ENCODE results near the gene IFT122.
"Not testable (repeated sequence)": the region's sequence is repeated elsewhere in the genome, so short reads cannot be mapped to it uniquely, and the experiment has no call there.

Gene IFT122

DNA sequence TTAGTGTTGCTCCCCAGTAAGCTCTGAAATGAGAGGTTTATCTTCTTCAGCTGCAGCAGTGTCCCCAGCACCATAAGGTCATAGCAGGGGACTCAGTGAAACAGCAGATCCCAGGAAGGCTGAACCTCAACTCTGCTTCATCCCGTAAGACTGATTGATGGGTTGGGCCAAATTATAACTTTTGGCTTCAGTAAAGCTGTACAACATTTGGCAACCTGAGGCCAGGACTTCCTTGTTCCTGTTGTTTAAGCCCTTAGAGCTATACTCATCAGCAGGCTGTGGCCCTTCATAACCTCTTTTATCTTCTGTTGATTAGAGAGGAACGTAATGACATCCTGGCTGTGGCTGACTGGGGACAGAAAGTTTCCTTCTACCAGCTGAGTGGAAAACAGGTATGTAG, 29.0 kb downstream of the IFT122 start:
- H3K4me3 ChIP-seq (ENCODE audit: insufficient read depth, low read depth, low read length, poor library complexity, severe bottlenecking), result no peak overlapping the region
- H3K27ac ChIP-seq (ENCODE audit: insufficient read depth, low read length, poor library complexity, severe bottlenecking), result no peak overlapping the region
- H3K4me1 ChIP-seq (ENCODE audit: control insufficient read depth, insufficient read depth, low read length, poor library complexity, severe bottlenecking), result no peaks in the 10 kb centered on the region
- peaks cover 4% of the 10 kb centered on the region for H3K36me3 ChIP-seq (ENCODE audit: control insufficient read depth, insufficient read depth, low read length)
- no peak for DNase-seq
- no peaks in the 10 kb centered on the region for H3K27me3 ChIP-seq (replicated peaks; ENCODE audit: control insufficient read depth, insufficient read depth, low read length, poor library complexity, severe bottlenecking)
- H3K9me3 ChIP-seq (ENCODE audit: control insufficient read depth, low read length), result no peaks in the 10 kb centered on the region

DNA sequence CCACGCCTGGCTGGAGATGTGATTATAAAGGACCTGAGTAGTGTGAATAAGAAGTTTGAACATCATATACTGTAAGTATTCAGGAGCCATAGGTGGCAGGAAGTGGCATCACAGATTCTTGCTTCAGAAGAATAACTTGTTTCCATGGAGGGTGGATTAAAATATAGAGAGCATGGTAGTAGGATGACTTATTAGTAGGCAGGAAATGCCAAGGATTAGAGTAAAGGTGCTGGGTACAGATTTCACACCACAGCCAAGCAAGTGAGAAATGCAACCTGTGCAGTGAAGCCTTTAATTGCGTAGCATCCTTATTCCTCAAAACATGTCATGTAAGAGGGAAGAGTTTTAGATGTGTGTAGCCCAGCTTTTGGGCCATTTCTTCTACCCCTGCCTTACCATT, 30.8 kb downstream of the IFT122 start:
- Histone ChIP-seq H3K36me3 (ENCODE audit: control insufficient read depth, insufficient read depth, low read length) (peaks cover 4% of the 10 kb centered on the region), H3K27ac (ENCODE audit: insufficient read depth, low read length, poor library complexity, severe bottlenecking) (no peak overlapping the region), H3K4me1 (ENCODE audit: control insufficient read depth, insufficient read depth, low read length, poor library complexity, severe bottlenecking) (no peaks in the 10 kb centered on the region), H3K9me3 (ENCODE audit: control insufficient read depth, low read length) (no peaks in the 10 kb centered on the region), H3K4me3 (ENCODE audit: insufficient read depth, low read depth, low read length, poor library complexity, severe bottlenecking) (no peak overlapping the region), H3K27me3 (replicated peaks; ENCODE audit: control insufficient read depth, insufficient read depth, low read length, poor library complexity, severe bottlenecking) (no peaks in the 10 kb centered on the region)
- DNase-seq, result no peak

DNA sequence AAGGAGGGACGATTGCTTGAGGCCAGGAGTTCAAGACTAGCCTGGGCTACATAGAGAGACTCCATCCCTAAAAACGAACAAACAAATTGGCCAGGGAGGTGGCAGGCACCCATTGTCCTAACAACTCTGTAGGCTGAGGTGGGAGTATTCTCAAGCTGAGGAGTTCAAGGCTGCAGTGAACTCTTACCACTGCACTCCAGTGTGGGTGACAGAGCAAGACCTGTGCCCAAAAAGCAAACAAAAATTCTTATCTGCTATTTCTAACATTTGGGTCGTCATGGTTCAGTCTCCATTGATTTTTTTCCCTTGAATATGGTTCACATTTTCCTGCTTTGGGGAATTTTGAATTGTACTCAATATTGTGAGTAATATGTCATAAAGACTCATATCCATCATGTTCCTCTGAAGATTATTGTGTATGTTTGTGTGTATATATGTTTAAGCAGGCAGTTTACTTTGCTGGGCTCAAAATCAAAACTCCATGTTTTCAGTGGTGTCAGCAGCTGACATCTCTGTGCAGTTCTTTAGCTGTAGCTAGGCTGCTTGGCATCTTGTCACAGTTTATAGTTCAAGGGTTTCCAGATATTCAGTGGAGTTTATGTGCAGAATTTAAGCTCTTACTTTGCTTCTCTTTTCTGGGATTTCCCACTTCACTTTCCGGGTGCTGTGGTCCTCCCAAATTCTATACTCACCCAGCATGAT, 33.2 kb downstream of the IFT122 start:
- Histone ChIP-seq H3K4me1 (ENCODE audit: control insufficient read depth, insufficient read depth, low read length, poor library complexity, severe bottlenecking) (no peaks in the 10 kb centered on the region), H3K4me3 (ENCODE audit: insufficient read depth, low read depth, low read length, poor library complexity, severe bottlenecking) (no peak overlapping the region), H3K27ac (ENCODE audit: insufficient read depth, low read length, poor library complexity, severe bottlenecking) (no peak overlapping the region), H3K36me3 (ENCODE audit: control insufficient read depth, insufficient read depth, low read length) (peaks cover 4% of the 10 kb centered on the region), H3K27me3 (replicated peaks; ENCODE audit: control insufficient read depth, insufficient read depth, low read length, poor library complexity, severe bottlenecking) (no peaks in the 10 kb centered on the region), H3K9me3 (ENCODE audit: control insufficient read depth, low read length) (no peaks in the 10 kb centered on the region)
- DNase-seq, result no peak

DNA sequence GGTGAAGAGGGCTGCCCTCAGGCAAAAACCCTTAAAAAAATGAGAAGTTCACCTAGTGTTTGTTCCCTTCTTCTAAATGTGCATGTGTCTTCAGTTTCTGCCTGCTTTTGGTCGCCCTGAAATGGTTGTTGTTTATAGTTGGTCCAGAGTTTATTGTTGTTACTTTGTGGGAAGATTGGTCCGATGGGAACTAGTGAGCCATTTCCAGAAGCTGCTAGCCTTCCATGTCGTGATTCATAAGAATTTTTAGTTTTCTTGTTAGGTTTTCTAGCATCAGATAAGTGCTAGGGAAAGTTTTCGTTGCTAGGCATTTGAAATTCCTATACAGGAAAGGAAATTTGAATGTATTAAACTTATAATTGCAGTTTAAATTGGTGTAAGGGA, 33.7 kb downstream of the IFT122 start:
- no peaks in the 10 kb centered on the region for H3K9me3 ChIP-seq (ENCODE audit: control insufficient read depth, low read length)
- H3K36me3 ChIP-seq (ENCODE audit: control insufficient read depth, insufficient read depth, low read length), result peaks cover 8% of the 10 kb centered on the region
- H3K4me3 ChIP-seq (ENCODE audit: insufficient read depth, low read depth, low read length, poor library complexity, severe bottlenecking), result no peak overlapping the region
- H3K27me3 ChIP-seq (replicated peaks; ENCODE audit: control insufficient read depth, insufficient read depth, low read length, poor library complexity, severe bottlenecking), result no peaks in the 10 kb centered on the region
- H3K27ac ChIP-seq (ENCODE audit: insufficient read depth, low read length, poor library complexity, severe bottlenecking), result no peak overlapping the region
- H3K4me1 ChIP-seq (ENCODE audit: control insufficient read depth, insufficient read depth, low read length, poor library complexity, severe bottlenecking), result no peaks in the 10 kb centered on the region
- no peak for DNase-seq

DNA sequence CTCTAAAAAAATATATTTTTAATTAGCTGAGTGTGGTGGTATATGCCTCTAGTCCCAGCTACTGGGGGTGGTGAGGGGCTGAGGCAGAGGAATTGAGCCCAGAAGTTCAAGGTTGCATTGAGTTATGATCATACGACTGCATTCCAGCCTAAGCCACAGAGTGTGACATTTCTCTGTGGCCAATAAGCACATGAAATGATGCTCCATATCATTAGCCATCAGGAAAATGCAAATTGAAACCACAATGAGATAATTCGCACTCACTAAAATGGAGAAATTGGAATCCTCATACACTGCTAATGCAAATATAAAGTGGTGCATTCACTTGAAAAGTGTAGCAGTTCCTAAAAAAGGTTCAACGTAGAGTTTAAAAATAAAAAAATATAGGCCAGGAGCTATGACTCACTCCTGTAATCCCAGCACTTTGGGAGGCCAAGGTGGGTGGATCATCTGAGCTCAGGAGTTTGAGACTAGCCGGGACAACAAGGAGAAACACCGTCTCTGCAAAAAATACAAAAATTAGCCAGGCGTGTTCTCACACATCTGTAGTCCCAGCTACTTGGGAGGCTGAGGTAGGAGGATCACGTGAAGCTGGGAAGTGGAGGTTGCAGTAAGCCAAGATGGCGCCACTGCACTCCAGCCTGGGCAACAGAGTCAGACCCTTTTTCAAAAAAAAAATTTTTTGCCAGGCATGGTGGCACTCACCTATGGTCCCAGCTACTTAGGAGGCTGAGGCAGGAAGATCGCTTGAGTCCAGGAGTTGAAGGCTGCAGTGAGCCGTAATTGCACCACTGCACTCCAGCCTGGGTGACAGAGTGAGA, 35.2 kb downstream of the IFT122 start:
- Histone ChIP-seq H3K4me3 (ENCODE audit: insufficient read depth, low read depth, low read length, poor library complexity, severe bottlenecking) (no peak overlapping the region), H3K9me3 (ENCODE audit: control insufficient read depth, low read length) (no peaks in the 10 kb centered on the region), H3K27ac (ENCODE audit: insufficient read depth, low read length, poor library complexity, severe bottlenecking) (no peak overlapping the region), H3K27me3 (replicated peaks; ENCODE audit: control insufficient read depth, insufficient read depth, low read length, poor library complexity, severe bottlenecking) (no peaks in the 10 kb centered on the region), H3K4me1 (ENCODE audit: control insufficient read depth, insufficient read depth, low read length, poor library complexity, severe bottlenecking) (no peaks in the 10 kb centered on the region), H3K36me3 (ENCODE audit: control insufficient read depth, insufficient read depth, low read length) (peaks cover 11% of the 10 kb centered on the region)
- no peak for DNase-seq

DNA sequence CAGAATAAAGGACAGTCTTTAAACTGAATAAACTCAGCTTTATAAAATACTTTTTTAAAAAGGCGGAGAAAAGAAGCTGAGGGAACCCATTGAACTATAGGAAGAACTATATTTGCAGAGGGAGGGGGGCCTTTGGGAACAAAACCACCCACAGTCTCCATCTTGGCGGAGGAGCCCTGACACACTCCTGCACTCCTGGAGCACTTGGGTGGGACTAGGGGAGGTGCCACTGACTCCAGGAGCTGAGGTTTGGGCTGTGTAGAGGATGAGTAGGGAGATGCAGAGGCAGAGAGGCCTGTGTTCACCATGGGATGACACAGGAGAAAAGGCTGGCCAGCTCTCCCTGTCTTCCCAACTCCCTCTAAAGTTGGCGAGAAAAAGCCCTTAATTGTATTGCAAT, 35.8 kb downstream of the IFT122 start:
- Histone ChIP-seq H3K4me1 (ENCODE audit: control insufficient read depth, insufficient read depth, low read length, poor library complexity, severe bottlenecking) (no peaks in the 10 kb centered on the region), H3K9me3 (ENCODE audit: control insufficient read depth, low read length) (no peaks in the 10 kb centered on the region), H3K4me3 (ENCODE audit: insufficient read depth, low read depth, low read length, poor library complexity, severe bottlenecking) (no peak overlapping the region), H3K27ac (ENCODE audit: insufficient read depth, low read length, poor library complexity, severe bottlenecking) (no peak overlapping the region), H3K36me3 (ENCODE audit: control insufficient read depth, insufficient read depth, low read length) (peaks cover 17% of the 10 kb centered on the region), H3K27me3 (replicated peaks; ENCODE audit: control insufficient read depth, insufficient read depth, low read length, poor library complexity, severe bottlenecking) (no peaks in the 10 kb centered on the region)
- DNase-seq, result no peak

DNA sequence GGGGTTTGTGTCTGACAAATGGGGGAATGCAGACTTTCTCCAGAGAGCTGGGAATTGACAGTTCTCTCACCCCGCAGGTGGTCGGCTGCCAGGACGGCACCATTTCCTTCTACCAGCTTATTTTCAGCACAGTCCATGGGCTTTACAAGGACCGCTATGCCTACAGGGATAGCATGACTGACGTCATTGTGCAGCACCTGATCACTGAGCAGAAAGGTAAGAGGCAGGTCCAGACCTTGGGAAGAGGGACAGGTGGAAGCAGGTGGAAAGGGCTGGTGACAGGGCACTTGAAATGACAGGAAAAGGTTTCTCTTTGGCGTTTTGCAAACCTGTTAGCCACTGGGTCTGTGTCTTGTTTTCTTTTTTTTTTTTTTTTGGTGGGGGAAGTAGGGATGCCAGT, 36.6 kb downstream of the IFT122 start:
- H3K4me3 ChIP-seq (ENCODE audit: insufficient read depth, low read depth, low read length, poor library complexity, severe bottlenecking), result no peak overlapping the region
- DNase-seq, result no peak
- H3K27ac ChIP-seq (ENCODE audit: insufficient read depth, low read length, poor library complexity, severe bottlenecking), result no peak overlapping the region
- H3K9me3 ChIP-seq (ENCODE audit: control insufficient read depth, low read length), result no peaks in the 10 kb centered on the region
- no peaks in the 10 kb centered on the region for H3K27me3 ChIP-seq (replicated peaks; ENCODE audit: control insufficient read depth, insufficient read depth, low read length, poor library complexity, severe bottlenecking)
- peaks cover 18% of the 10 kb centered on the region for H3K36me3 ChIP-seq (ENCODE audit: control insufficient read depth, insufficient read depth, low read length)
- peaks cover 2% of the 10 kb centered on the region for H3K4me1 ChIP-seq (ENCODE audit: control insufficient read depth, insufficient read depth, low read length, poor library complexity, severe bottlenecking)

DNA sequence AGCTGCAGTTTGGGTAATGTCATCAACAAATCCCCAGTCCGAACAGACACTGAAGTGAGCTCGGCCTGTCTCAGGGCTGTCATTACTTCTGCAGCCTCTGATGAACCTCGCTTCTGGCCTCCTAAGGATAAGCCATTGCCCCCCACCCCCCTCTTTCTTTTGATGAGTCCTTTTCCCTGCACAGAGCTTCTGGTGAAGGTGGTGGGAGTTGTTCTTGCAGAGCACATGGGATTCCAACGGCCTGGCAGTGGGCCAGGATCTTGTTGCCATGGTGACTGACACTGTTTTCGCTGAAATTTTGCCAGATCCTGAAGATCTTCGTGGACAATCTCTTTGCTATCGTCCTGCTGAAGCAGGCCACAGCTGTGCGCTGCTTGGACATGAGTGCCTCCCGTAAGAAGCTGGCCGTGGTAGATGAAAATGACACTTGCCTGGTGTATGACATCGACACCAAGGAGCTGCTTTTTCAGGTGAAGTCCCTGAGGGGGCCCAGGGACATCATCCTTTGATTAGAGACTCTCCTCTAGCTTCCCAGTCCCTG, 41.3 kb downstream of the IFT122 start:
- not testable (repeated sequence) for H3K27me3 ChIP-seq (replicated peaks; ENCODE audit: control insufficient read depth, insufficient read depth, low read length, poor library complexity, severe bottlenecking); DNase-seq; H3K9me3 ChIP-seq (ENCODE audit: control insufficient read depth, low read length); H3K4me3 ChIP-seq (ENCODE audit: insufficient read depth, low read depth, low read length, poor library complexity, severe bottlenecking)
- peak overlapping the region; percentile 27 for H3K27ac ChIP-seq (ENCODE audit: insufficient read depth, low read length, poor library complexity, severe bottlenecking)
- H3K4me1 ChIP-seq (ENCODE audit: control insufficient read depth, insufficient read depth, low read length, poor library complexity, severe bottlenecking), result peaks cover 10% of the 10 kb centered on the region
- H3K36me3 ChIP-seq (ENCODE audit: control insufficient read depth, insufficient read depth, low read length), result peaks cover 18% of the 10 kb centered on the region

DNA sequence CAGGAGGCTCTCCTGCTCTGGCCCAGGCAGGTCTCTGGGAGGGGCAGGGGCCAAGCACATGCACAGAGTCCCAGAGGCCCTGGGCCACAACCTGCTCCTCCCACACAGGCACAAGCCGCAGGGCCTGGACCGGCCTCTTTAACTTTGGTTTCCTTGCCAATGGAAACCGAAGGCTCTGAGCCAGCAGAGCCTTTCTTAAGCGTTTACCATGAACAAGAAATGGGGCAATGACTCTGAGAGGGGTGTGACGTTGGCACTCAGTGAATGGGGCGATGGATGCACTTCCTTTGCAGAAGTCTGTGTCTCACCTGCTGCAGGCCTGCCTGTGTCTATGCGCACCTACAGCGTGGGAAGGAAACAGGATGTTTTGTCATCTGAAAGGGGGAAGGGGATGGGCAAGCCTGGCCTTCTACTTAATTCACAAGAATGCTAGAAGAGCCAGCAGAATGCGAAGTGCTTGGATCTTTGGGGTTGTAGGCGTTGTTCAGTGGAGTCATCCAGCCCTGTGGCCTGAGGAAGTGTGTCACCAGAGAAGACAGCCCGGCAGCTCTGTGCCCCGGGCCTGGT, 41.8 kb downstream of the IFT122 start:
- Histone ChIP-seq H3K4me3 (ENCODE audit: insufficient read depth, low read depth, low read length, poor library complexity, severe bottlenecking) (no peak overlapping the region), H3K36me3 (ENCODE audit: control insufficient read depth, insufficient read depth, low read length) (peaks cover 18% of the 10 kb centered on the region), H3K4me1 (ENCODE audit: control insufficient read depth, insufficient read depth, low read length, poor library complexity, severe bottlenecking) (peaks cover 10% of the 10 kb centered on the region), H3K27ac (ENCODE audit: insufficient read depth, low read length, poor library complexity, severe bottlenecking) (peak overlapping the region; percentile 27), H3K27me3 (replicated peaks; ENCODE audit: control insufficient read depth, insufficient read depth, low read length, poor library complexity, severe bottlenecking) (no peaks in the 10 kb centered on the region), H3K9me3 (ENCODE audit: control insufficient read depth, low read length) (no peaks in the 10 kb centered on the region)
- peak; percentile 14 to 52 (median 39) for DNase-seq

DNA sequence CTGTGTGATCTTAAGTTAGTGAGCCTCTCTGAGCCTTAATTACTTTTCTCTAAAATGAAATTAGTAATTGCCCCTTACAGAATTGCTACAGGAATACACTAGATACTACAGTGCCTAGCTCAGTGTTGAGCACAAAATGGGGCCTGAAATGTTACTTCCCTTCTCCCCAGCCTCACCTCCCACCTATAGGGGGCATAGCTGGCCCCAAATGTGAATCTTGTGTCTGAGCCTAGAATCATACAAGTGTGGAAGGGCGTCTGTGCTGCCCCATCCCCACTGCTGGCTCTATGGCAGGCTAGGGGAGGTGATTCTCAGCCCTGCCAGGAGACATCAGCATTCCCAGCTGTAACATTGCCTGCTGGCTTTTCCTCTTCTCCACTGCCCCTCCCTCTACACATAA, 42.7 kb downstream of the IFT122 start:
- Histone ChIP-seq H3K9me3 (ENCODE audit: control insufficient read depth, low read length) (no peaks in the 10 kb centered on the region), H3K27ac (ENCODE audit: insufficient read depth, low read length, poor library complexity, severe bottlenecking) (no peak overlapping the region), H3K36me3 (ENCODE audit: control insufficient read depth, insufficient read depth, low read length) (peaks cover 18% of the 10 kb centered on the region), H3K27me3 (replicated peaks; ENCODE audit: control insufficient read depth, insufficient read depth, low read length, poor library complexity, severe bottlenecking) (no peaks in the 10 kb centered on the region), H3K4me3 (ENCODE audit: insufficient read depth, low read depth, low read length, poor library complexity, severe bottlenecking) (no peak overlapping the region), H3K4me1 (ENCODE audit: control insufficient read depth, insufficient read depth, low read length, poor library complexity, severe bottlenecking) (peaks cover 10% of the 10 kb centered on the region)
- DNase-seq, result no peak
